OCI-LY1 (cell line): Measurements from ENCODE around the gene M6PR.

ENCODE experiments used
- EZH2 ChIP-seq: fragments of 200-600 bp; sonication (generic), shearing (Covaris generic); IDR thresholded peaks from 2 replicates; pipeline ENCODE4 v1.8.0; 2017; ENCODE audit warnings: borderline replicate concordance, mixed run types, mild to moderate bottlenecking, antibody characterized with exemption, low read length, moderate library complexity, mixed read lengths
- TF ChIP-seq, protein P1 (sequence below): fragments of 200-600 bp; sonication (generic), shearing (Covaris generic); IDR thresholded peaks from 2 replicates; pipeline ENCODE4 v1.5.1; 2017; ENCODE audit warnings: mild to moderate bottlenecking, antibody characterized with exemption, low read length, moderate library complexity, mixed read lengths

DNA sequence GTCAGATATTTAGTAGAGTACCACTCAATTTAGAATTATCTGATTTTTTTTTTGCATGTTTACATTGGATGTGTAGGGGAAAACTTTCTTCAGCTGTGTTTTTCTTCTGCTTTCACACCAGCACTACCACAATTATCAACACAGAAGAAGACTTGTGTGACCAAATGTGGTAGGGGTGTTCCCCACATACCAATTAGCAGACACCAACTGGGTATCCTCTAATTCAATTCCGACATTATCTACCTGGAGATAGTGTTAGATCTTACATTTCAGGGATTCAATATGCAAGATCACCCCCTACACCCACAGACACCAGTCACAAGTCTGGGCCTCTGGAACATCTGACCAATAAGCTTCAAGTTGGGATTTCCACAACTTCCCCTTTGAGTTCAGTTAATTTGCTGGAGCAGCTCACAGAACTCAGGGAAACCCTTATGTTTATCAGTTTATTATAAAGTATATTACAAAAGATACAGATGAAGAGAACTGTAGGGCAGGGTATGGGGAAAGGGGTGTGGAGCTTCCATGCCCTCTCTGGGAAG is 35.8 kb upstream of the M6PR start:
- TF ChIP-seq EZH2 = no peak
- TF ChIP-seq, protein P1, sequence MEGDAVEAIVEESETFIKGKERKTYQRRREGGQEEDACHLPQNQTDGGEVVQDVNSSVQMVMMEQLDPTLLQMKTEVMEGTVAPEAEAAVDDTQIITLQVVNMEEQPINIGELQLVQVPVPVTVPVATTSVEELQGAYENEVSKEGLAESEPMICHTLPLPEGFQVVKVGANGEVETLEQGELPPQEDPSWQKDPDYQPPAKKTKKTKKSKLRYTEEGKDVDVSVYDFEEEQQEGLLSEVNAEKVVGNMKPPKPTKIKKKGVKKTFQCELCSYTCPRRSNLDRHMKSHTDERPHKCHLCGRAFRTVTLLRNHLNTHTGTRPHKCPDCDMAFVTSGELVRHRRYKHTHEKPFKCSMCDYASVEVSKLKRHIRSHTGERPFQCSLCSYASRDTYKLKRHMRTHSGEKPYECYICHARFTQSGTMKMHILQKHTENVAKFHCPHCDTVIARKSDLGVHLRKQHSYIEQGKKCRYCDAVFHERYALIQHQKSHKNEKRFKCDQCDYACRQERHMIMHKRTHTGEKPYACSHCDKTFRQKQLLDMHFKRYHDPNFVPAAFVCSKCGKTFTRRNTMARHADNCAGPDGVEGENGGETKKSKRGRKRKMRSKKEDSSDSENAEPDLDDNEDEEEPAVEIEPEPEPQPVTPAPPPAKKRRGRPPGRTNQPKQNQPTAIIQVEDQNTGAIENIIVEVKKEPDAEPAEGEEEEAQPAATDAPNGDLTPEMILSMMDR = no peak
